NT2/D1 (cell line): ENCODE results near the gene PIR.

Experiments
- SUZ12 ChIP-seq: IDR thresholded peaks from 2 replicates; pipeline ENCODE4 v1.6.1; 2011; ENCODE audit not compliant: insufficient read length, insufficient read depth; ENCODE audit errors: extremely low read depth
- YY1 ChIP-seq: IDR thresholded peaks from 2 replicates; pipeline ENCODE4 v1.6.1; 2011; ENCODE audit not compliant: insufficient read length, insufficient read depth
- ZNF274 ChIP-seq: IDR thresholded peaks from 2 replicates; pipeline ENCODE4 v1.6.1; 2011; ENCODE audit warnings: mild to moderate bottlenecking, low read depth, low read length

GRCh38 chrX:15404401-15405096 lies 88.6 kb downstream of the PIR start:
- no peak for TF ChIP-seq YY1
- TF ChIP-seq ZNF274: no peak
- no peak for TF ChIP-seq SUZ12
